GM10248 (cell line): Measurements from ENCODE around the gene OSR1.

Experiments used
- CTCF ChIA-PET: fragments of 300-600 bp; sonication (Branson Sonifier 250); formaldehyde crosslinking; extraction: SDS; loops from one replicate; lab custom pipeline; 2021; ENCODE audit warnings: antibody characterized with exemption; lab: Yijun Ruan, JAX
- POLR2A ChIA-PET: fragments of 350-650 bp; sonication (Branson Sonifier 250); formaldehyde crosslinking; extraction: SDS; loops from one replicate; lab custom pipeline; 2020; ENCODE audit warnings: antibody characterized with exemption; lab: Yijun Ruan, JAX
- DNase-seq: peaks from one replicate; pipeline ENCODE4 v3.0.0; 2012; ENCODE audit errors: extremely low spot score
- CTCF ChIP-seq: IDR thresholded peaks from 2 replicates; pipeline ENCODE4 v1.5.1; 2012; ENCODE audit warnings: mild to moderate bottlenecking, low read depth; ENCODE audit errors: extremely low read depth, missing control alignments, control extremely low read depth

The OSR1 gene

GRCh38 chr2:19360266-19360965 lies 2.0 kb upstream of the OSR1 start:
- ChIA-PET CTCF (interaction anchor here (0.9 to 2.5 kb wide), 8 partner anchors 8 to 610 kb away, joined by 3 to 14 read pairs (median 4); no protein-coding TSS in a partner anchor), POLR2A (no interaction called here)
- no peak for TF ChIP-seq CTCF
- DNase-seq, result peak; percentile 15

GRCh38 chr2:19359456-19359855 lies 1.0 kb upstream of the OSR1 start:
- ChIA-PET CTCF (interaction anchor here (0.8 to 2.5 kb wide), 4 partner anchors 9 to 503 kb away, joined by 3 to 14 read pairs (median 3); no protein-coding TSS in a partner anchor), POLR2A (no interaction called here)
- no peak for TF ChIP-seq CTCF
- no peak for DNase-seq

GRCh38 chr2:19359021-19359357 lies 566 bp upstream of the OSR1 start:
- CTCF ChIA-PET, result interaction anchor here (0.8 to 2.5 kb wide), 2 partner anchors 9 to 10 kb away, joined by 3 to 14 read pairs; no protein-coding TSS in a partner anchor
- no peak for TF ChIP-seq CTCF
- POLR2A ChIA-PET, result no interaction called here
- no peak for DNase-seq

GRCh38 chr2:19357402-19358241 lies 801 bp downstream of the OSR1 start:
- ChIA-PET POLR2A (no interaction called here), CTCF (interaction anchor here (1.3 to 2.5 kb wide), 3 partner anchors 7 to 9 kb away, joined by 4 to 14 read pairs (median 6); no protein-coding TSS in a partner anchor)

GRCh38 chr2:19356545-19357401 lies 1.6 kb downstream of the OSR1 start:
- ChIA-PET CTCF (interaction anchor here (1.4 kb wide), 2 partner anchors 10 to 11 kb away, joined by 3 to 6 read pairs; no protein-coding TSS in a partner anchor), POLR2A (no interaction called here)
- DNase-seq, result peak; percentile 18
- TF ChIP-seq CTCF, result no peak

More at GRCh38 chr2:19357402-19358241, 801 bp downstream of the OSR1 start:
- TF ChIP-seq CTCF, result no peak
- peak; percentile 16 for DNase-seq
